GM21825 (cell line): Measurements from ENCODE around the gene UCK1.

Source experiments
- ATAC-seq: cut with Tn5 transposase; IDR thresholded peaks from one replicate; pipeline ENCODE4 v1.9.1; 2021; ENCODE audit warnings: mild to moderate bottlenecking, moderate library complexity; ENCODE audit not compliant: unreplicated experiment

UCK1 gene

GRCh38 chr9:131478421-131478868 lies 52.6 kb downstream of the UCK1 start:
- no peak for ATAC-seq

GRCh38 chr9:131477816-131478419 lies 53.1 kb downstream of the UCK1 start:
- no peak for ATAC-seq

- ATAC-seq = no peak
Measured at GRCh38 chr9:131477367-131477766, 53.7 kb downstream of the UCK1 start.

- ATAC-seq = no peak
Measured at GRCh38 chr9:131476777-131477345, 54.2 kb downstream of the UCK1 start.

- ATAC-seq = no peak
Measured at GRCh38 chr9:131475956-131476776, 54.9 kb downstream of the UCK1 start.

GRCh38 chr9:131475111-131475955 lies 55.7 kb downstream of the UCK1 start:
- ATAC-seq = no peak

- ATAC-seq = no peak
Measured at GRCh38 chr9:131474711-131475110, 56.4 kb downstream of the UCK1 start.

- no peak for ATAC-seq
Measured at GRCh38 chr9:131473891-131474290, 57.2 kb downstream of the UCK1 start.
